SK-N-SH (cell line): Measurements from ENCODE around the gene AFAP1. TPM values are rescaled to one million over a fixed set of nuclear protein-coding genes. Genes with fewer than 3 reads are reported as not detected.

Source experiments
- CTCF ChIA-PET: fragments of 300-600, 350-600 bp; formaldehyde crosslinking; extraction: SDS; loops from one replicate; lab custom pipeline; 2021; lab: Yijun Ruan, JAX
- POLR2A ChIA-PET: fragments of 350-600 bp; sonication (Branson Sonifier 250); formaldehyde crosslinking; extraction: SDS; loops from one replicate; lab custom pipeline; 2020; ENCODE audit warnings: antibody characterized with exemption, inconsistent platforms; lab: Yijun Ruan, JAX
- DNase-seq: peaks from one replicate; pipeline ENCODE4 v3.0.0; 2012
- H2AFZ ChIP-seq: fragments of 200-600 bp; sonication (generic); 2 replicates; pipeline ENCODE4 v1.8.1; 2016; ENCODE audit warnings: antibody characterized with exemption, mild to moderate bottlenecking, low read depth
- H3F3A ChIP-seq: fragments of 200-600 bp; sonication (generic); replicated peaks from 2 replicates; pipeline ENCODE3; 2016; ENCODE audit warnings: antibody characterized with exemption, mild to moderate bottlenecking; ENCODE audit not compliant: insufficient read depth
- H3K27ac ChIP-seq, 2 experiments: fragments of 200-500 bp in 1 of 2; fragments of 200-600 bp in 1 of 2; sonication (Bioruptor generic) in 1 of 2; sonication (generic), shearing (Covaris generic) in 1 of 2; 2 replicates each; pipeline versions ENCODE4 v1.5.1 to v1.6.1; 2014 to 2016; ENCODE audit warnings: low read depth in 2 of 2, inconsistent platforms in 1 of 2, low read length in 1 of 2, mild to moderate bottlenecking in 1 of 2, mixed read lengths in 1 of 2
- H3K27me3 ChIP-seq: fragments of 200-600 bp; sonication (generic), shearing (Covaris generic); 2 replicates; pipeline ENCODE4 v1.6.1; 2016; ENCODE audit warnings: mixed run types; ENCODE audit not compliant: insufficient read depth
- H3K36me3 ChIP-seq, 2 experiments: fragments of 200-500 bp in 1 of 2; fragments of 200-600 bp in 1 of 2; sonication (Bioruptor generic) in 1 of 2; sonication (generic) in 1 of 2; replicated peaks in 1 of 2; 2 replicates each; pipeline versions ENCODE3 to v1.5.1; 2014 to 2016; ENCODE audit warnings: low read length in 1 of 2, mild to moderate bottlenecking in 1 of 2; ENCODE audit not compliant: insufficient read depth in 2 of 2, control insufficient read depth in 1 of 2
- H3K4me1 ChIP-seq, 2 experiments: fragments of 200-500 bp in 1 of 2; fragments of 200-600 bp in 1 of 2; sonication (Bioruptor generic) in 1 of 2; sonication (generic), shearing (Covaris generic) in 1 of 2; 2 replicates each; pipeline versions ENCODE4 v1.5.1 to v1.6.1; 2014 to 2016; ENCODE audit warnings: low read depth in 1 of 2, low read length in 1 of 2, mixed run types in 1 of 2; ENCODE audit not compliant: insufficient read depth in 2 of 2, control insufficient read depth in 1 of 2
- H3K4me2 ChIP-seq: fragments of 200-600 bp; sonication (generic), shearing (Covaris generic); 2 replicates; pipeline ENCODE4 v1.6.1; 2017; ENCODE audit warnings: mixed run types
- H3K4me3 ChIP-seq, 2 experiments: fragments of 200-500 bp in 1 of 2; fragments of 200-600 bp in 1 of 2; sonication (Bioruptor generic) in 1 of 2; sonication (generic), shearing (Covaris generic) in 1 of 2; 2 replicates each; pipeline versions ENCODE4 v1.5.1 to v1.8.1; 2014 to 2016; ENCODE audit warnings: low read depth in 2 of 2, inconsistent platforms in 1 of 2, low read length in 1 of 2, mild to moderate bottlenecking in 1 of 2, mixed read lengths in 1 of 2, moderate library complexity in 1 of 2
- H3K79me2 ChIP-seq: fragments of 200-600 bp; sonication (generic); 2 replicates; pipeline ENCODE4 v1.8.1; 2017; ENCODE audit warnings: mild to moderate bottlenecking; ENCODE audit not compliant: insufficient read depth
- H3K9ac ChIP-seq: fragments of 200-600 bp; sonication (generic); 2 replicates; pipeline ENCODE4 v1.6.1; 2017; ENCODE audit warnings: mixed run types
- H3K9me2 ChIP-seq: fragments of 200-600 bp; sonication (generic); 2 replicates; pipeline ENCODE4 v1.6.1; 2017; ENCODE audit warnings: mixed run types
- H3K9me3 ChIP-seq: fragments of 200-600 bp; sonication (generic); 2 replicates; pipeline ENCODE4 v1.6.1; 2017; ENCODE audit warnings: mixed run types, mild to moderate bottlenecking, moderate library complexity
- H4K20me1 ChIP-seq: fragments of 200-600 bp; sonication (generic); 2 replicates; pipeline ENCODE4 v1.6.1; 2017; ENCODE audit warnings: mild to moderate bottlenecking, mixed run types; ENCODE audit not compliant: insufficient read depth
- FOXJ3 ChIP-seq: sonication (generic); formaldehyde crosslinking; IDR thresholded peaks from 2 replicates; pipeline ENCODE4 v1.5.1; 2020; ENCODE audit warnings: mild to moderate bottlenecking, missing genetic modification reagents
- GABPA ChIP-seq: IDR thresholded peaks from 2 replicates; pipeline ENCODE4 v1.4.0; 2012; ENCODE audit warnings: low read depth, mild to moderate bottlenecking
- GATA2 ChIP-seq: sonication (generic); formaldehyde crosslinking; IDR thresholded peaks from 2 replicates; pipeline ENCODE4 v1.5.0; 2020; ENCODE audit warnings: mild to moderate bottlenecking, missing genetic modification reagents
- MXI1 ChIP-seq: IDR thresholded peaks from 2 replicates; pipeline ENCODE4 v1.6.1; 2012; ENCODE audit warnings: mild to moderate bottlenecking, low read depth, low read length, improper control_type of control experiment
- NFIC ChIP-seq: IDR thresholded peaks from 2 replicates; pipeline ENCODE4 v1.4.0; 2012; ENCODE audit warnings: borderline replicate concordance
- NRF1 ChIP-seq: IDR thresholded peaks from 2 replicates; pipeline ENCODE4 v1.6.1; 2012; ENCODE audit warnings: low read depth, mild to moderate bottlenecking, low read length
- RAD21 ChIP-seq: IDR thresholded peaks from 2 replicates; pipeline ENCODE4 v1.6.1; 2012; ENCODE audit warnings: mild to moderate bottlenecking, low read length
- RCOR1 ChIP-seq: fragments of 150-350 bp; IDR thresholded peaks from 2 replicates; pipeline ENCODE4 v1.6.1; 2017; ENCODE audit warnings: antibody characterized with exemption, low read length
- RXRA ChIP-seq: IDR thresholded peaks from 2 replicates; pipeline ENCODE4 v1.4.0; 2012; ENCODE audit warnings: low read depth, mild to moderate bottlenecking, borderline replicate concordance
- SMC3 ChIP-seq: IDR thresholded peaks from 2 replicates; pipeline ENCODE4 v1.6.1; 2012; ENCODE audit warnings: low read depth, low read length, improper control_type of control experiment
- TCF12 ChIP-seq: IDR thresholded peaks from 2 replicates; pipeline ENCODE4 v1.4.0; 2012
- TEAD4 ChIP-seq: IDR thresholded peaks from 2 replicates; pipeline ENCODE4 v1.4.0; 2012; ENCODE audit warnings: mild to moderate bottlenecking, borderline replicate concordance; ENCODE audit not compliant: insufficient read depth
- YY1 ChIP-seq: IDR thresholded peaks from 2 replicates; pipeline ENCODE4 v1.4.0; 2012; ENCODE audit warnings: low read depth, mild to moderate bottlenecking
- WGBS: methylation state at CpG from one replicate; pipeline ENCODE4 v1.1.6; 2017; ENCODE audit warnings: low lambda C conversion rate; 5-methylcytosine and 5-hydroxymethylcytosine counted together
- polyA plus RNA-seq, 3 experiments: library from polyadenylated mRNA; depleted of rRNA; stranded (reverse); fragments of >200 nt; gene quantifications; 2 replicates each; pipeline ENCODE4 v1.2.3, GENCODE V29; 2012
- TF ChIP-seq, protein P1 (sequence below): fragments of 200-600 bp; sonication (generic); IDR thresholded peaks from 2 replicates; pipeline ENCODE4 v1.6.1; 2017; ENCODE audit warnings: antibody characterized with exemption, mild to moderate bottlenecking, moderate library complexity
- TF ChIP-seq, protein P2 (sequence below): IDR thresholded peaks from 2 replicates; pipeline ENCODE4; 2012
- TF ChIP-seq, protein P3 (sequence below): fragments of 150-350 bp; IDR thresholded peaks from 2 replicates; pipeline ENCODE4 v1.6.1; 2016; ENCODE audit warnings: mild to moderate bottlenecking, low read depth, low read length

The AFAP1 gene
- polyA plus RNA-seq, 1 of the 3 experiments (the other 2 are of a cell fraction): 67.9 TPM

DNA sequence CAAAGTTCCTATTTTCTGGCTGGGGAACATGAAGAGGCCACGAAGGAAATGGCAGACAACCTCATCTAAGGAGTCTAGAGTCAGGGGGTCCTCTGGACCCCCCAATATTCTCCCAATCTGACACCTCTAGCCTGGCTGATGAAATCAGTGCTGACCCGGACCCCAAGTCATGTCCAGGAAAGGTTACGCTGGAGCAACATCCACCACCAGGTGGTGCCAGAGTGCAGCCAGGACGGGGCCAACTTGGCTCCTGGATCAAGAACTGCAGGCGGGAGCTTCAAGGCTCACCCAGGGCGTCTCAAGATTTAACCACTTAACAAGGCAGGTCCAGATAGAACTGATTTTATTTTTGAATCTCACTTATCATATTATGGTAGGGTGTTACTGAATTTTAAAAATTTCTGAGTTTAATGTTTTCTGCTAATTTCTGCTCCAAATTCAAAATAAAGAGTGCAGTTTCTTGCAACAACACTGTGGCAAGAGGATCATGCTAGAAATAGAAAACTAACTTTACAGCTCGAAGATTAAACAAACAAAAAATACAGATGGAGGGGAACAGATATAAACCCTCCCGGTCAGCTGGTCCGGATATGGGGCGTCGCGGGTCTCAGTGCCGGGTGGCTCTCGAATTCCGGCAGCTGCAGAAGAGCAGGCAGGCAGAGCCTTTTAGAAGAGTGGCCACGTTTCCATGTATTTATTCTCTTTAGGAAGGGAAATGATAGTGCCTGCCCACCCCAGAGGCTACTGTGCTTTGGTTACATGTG, 135.5 kb downstream of the AFAP1 start:
- peak; percentile 82 for DNase-seq
- peaks cover 57 to 59% of the 10 kb centered on the region in 2 experiments for H3K36me3 ChIP-seq
- H2AFZ ChIP-seq: no peak overlapping the region
- no peak for TF ChIP-seq NRF1
- TF ChIP-seq TCF12: no peak
- TF ChIP-seq SMC3: peak; percentile 92
- TF ChIP-seq, protein P1, sequence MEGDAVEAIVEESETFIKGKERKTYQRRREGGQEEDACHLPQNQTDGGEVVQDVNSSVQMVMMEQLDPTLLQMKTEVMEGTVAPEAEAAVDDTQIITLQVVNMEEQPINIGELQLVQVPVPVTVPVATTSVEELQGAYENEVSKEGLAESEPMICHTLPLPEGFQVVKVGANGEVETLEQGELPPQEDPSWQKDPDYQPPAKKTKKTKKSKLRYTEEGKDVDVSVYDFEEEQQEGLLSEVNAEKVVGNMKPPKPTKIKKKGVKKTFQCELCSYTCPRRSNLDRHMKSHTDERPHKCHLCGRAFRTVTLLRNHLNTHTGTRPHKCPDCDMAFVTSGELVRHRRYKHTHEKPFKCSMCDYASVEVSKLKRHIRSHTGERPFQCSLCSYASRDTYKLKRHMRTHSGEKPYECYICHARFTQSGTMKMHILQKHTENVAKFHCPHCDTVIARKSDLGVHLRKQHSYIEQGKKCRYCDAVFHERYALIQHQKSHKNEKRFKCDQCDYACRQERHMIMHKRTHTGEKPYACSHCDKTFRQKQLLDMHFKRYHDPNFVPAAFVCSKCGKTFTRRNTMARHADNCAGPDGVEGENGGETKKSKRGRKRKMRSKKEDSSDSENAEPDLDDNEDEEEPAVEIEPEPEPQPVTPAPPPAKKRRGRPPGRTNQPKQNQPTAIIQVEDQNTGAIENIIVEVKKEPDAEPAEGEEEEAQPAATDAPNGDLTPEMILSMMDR: peak; percentile 97
- TF ChIP-seq, protein P2, sequence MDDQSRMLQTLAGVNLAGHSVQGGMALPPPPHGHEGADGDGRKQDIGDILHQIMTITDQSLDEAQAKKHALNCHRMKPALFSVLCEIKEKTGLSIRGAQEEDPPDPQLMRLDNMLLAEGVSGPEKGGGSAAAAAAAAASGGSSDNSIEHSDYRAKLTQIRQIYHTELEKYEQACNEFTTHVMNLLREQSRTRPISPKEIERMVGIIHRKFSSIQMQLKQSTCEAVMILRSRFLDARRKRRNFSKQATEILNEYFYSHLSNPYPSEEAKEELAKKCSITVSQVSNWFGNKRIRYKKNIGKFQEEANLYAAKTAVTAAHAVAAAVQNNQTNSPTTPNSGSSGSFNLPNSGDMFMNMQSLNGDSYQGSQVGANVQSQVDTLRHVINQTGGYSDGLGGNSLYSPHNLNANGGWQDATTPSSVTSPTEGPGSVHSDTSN: no peak
- no peak for TF ChIP-seq MXI1
- no peak for TF ChIP-seq FOXJ3 (CRISPR knock-in tag)
- no peak for TF ChIP-seq YY1
- TF ChIP-seq GABPA: no peak
- no peak for TF ChIP-seq RXRA
- peak; percentile 92 for TF ChIP-seq RAD21
- TF ChIP-seq RCOR1: no peak
- no peak for TF ChIP-seq TEAD4
- peak; percentile 25; the same call in 1 of the 2 replicates for TF ChIP-seq NFIC
- TF ChIP-seq GATA2 (CRISPR knock-in tag): peak; percentile 9; the same call in 1 of the 2 replicates
- TF ChIP-seq, protein P3, sequence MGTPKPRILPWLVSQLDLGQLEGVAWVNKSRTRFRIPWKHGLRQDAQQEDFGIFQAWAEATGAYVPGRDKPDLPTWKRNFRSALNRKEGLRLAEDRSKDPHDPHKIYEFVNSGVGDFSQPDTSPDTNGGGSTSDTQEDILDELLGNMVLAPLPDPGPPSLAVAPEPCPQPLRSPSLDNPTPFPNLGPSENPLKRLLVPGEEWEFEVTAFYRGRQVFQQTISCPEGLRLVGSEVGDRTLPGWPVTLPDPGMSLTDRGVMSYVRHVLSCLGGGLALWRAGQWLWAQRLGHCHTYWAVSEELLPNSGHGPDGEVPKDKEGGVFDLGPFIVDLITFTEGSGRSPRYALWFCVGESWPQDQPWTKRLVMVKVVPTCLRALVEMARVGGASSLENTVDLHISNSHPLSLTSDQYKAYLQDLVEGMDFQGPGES: no peak
- no peaks in the 10 kb centered on the region for H3K27me3 ChIP-seq
- POLR2A ChIA-PET: interaction anchor here (1.2 kb wide), 1 partner anchor 90 kb away, joined by 3 read pairs; no protein-coding TSS in a partner anchor
- H3K9ac ChIP-seq: no peak overlapping the region
- H3K4me3 ChIP-seq: no peak overlapping the region; a peak in 1 of 4 replicates
- peaks cover 90% of the 10 kb centered on the region for H3K79me2 ChIP-seq
- H3K27ac ChIP-seq: peak overlapping the region; percentile 67 to 86
- no peaks in the 10 kb centered on the region for H3K9me2 ChIP-seq
- peaks cover 55% of the 10 kb centered on the region for H3F3A ChIP-seq
- H3K4me2 ChIP-seq: no peak overlapping the region
- H3K4me1 ChIP-seq: peaks cover 24 to 31% of the 10 kb centered on the region in 2 experiments
- H4K20me1 ChIP-seq: peaks cover 9% of the 10 kb centered on the region
- 67% methylated on average over 16 of the region's 16 CpGs for WGBS
- CTCF ChIA-PET: interaction anchor here (0.6 to 13.1 kb wide), 53 partner anchors 11 to 649 kb away, joined by 3 to 231 read pairs (median 8); partner anchors contain the start of gene AFAP1
- H3K9me3 ChIP-seq: no peaks in the 10 kb centered on the region
